Esophagus muscularis mucosa (tissue), 3 donors: ENCODE data around the gene TTC17.

Source experiments
- CTCF ChIP-seq, 3 experiments: fragments of 200-600 bp in 2 of 3; fragments of 450-650 bp in 1 of 3; sonication (generic) in 2 of 3; IDR thresholded peaks; one replicate each; pipeline ENCODE4 v1.5.1; 2017 to 2019; ENCODE audit warnings: antibody characterized with exemption in 3 of 3, mild to moderate bottlenecking in 2 of 3, moderate library complexity in 1 of 3
- EP300 ChIP-seq: sonication (generic); formaldehyde crosslinking; IDR thresholded peaks from one replicate; pipeline ENCODE4 v1.6.1; 2017; ENCODE audit warnings: antibody characterized with exemption

- TF ChIP-seq CTCF (IDR thresholded peaks at IDR 0.05) = no peak
- no peak for TF ChIP-seq EP300
Measured at GRCh38 chr11:43493431-43493830, 134.7 kb downstream of the TTC17 start.
